GM10847 (cell line): ENCODE data around the gene FHDC1.

Experiments used
- POLR2A ChIP-seq: IDR thresholded peaks from 2 replicates; pipeline ENCODE4 v1.6.1; 2011; ENCODE audit not compliant: insufficient read length; ENCODE audit errors: extremely low read depth

The FHDC1 gene

DNA sequence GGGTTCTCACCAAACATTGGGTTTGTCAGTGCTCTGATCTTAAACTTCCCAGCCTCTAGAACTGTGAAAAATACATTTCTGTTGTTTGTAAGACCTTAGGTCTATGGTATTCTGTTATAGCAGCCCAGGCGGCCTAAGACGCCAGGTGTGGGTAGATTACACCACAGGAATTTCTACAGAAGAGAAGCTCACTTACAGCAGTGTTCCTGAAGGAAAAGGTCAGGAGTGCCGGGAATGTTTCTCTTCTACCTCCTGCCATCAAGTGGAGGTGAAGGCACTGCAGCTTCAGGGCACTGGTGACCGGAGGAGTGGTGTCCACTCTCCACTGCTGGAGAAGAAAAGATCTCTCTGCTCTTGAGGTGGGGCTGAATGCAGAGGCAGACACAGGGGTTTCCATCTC is 45.7 kb downstream of the FHDC1 start:
- no peak for TF ChIP-seq POLR2A

- no peak for TF ChIP-seq POLR2A
These were observed 47.1 kb downstream of the FHDC1 start for GRCh38 chr4:152983221-152983620.

GRCh38 chr4:152983774-152984411 is 47.8 kb downstream of the FHDC1 start:
- TF ChIP-seq POLR2A = no peak

DNA sequence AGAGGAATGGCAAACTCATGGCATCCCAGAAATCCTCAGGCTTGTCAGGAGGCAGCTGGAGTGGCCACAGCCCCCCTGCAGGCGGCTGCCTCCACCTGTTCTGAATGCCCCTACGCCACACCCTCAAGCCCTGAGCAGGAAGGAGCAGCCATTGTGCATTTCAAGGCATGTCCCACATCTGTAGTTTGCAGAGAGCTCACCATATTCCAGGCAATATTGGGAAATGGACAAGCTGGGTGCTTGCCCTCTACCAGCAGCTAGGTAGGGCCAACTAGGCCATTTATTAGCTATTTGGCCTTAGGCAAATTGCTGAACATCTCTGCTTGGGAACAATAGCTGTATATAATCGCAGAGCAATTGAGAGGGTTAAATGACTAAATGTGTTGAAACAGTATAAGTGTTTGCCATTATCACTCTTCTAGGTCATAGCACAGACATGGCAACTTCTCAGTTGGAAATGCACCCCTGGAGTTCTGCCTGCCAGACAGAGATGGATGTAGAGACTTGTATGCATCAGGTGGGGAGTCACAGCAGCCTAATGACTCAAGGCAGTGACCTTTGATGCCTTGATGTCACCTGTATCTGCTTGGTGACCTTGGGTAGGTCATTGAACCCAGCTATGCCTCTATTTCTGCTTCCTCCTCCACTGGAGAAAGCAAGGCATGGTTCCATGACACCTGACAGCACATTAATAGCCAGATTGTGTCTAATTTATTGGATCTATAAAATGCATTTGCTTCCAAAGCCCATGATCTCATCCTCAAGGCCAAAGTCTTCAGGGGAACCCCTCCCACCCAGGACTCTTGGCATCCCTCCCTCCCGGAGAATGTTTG is 52.8 kb downstream of the FHDC1 start:
- TF ChIP-seq POLR2A = no peak

- no peak for TF ChIP-seq POLR2A
These were observed 53.4 kb downstream of the FHDC1 start for GRCh38 chr4:152989554-152989970.

GRCh38 chr4:152990471-152991131 is 54.5 kb downstream of the FHDC1 start:
- no peak for TF ChIP-seq POLR2A

DNA sequence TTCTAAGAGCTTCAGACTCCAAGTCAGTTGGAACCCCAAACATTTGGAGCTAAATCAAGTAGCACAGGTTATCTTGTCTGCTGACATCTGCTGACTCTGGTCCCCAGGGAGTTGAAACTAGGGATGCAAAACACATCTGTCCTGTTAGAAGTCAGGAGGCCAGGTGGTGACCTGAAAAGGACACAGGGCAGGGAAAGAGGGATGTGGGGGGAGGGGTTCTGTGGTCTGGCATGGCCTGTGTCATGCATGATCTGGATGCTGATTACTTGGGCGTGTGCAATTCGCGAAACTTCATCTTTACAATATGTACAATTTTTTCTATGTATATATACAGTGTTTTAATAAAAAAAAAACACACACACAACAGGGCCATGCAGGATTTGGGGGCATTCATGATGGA is 55.3 kb downstream of the FHDC1 start:
- TF ChIP-seq POLR2A = no peak

- no peak for TF ChIP-seq POLR2A
These were observed 55.9 kb downstream of the FHDC1 start for GRCh38 chr4:152992027-152992426.

GRCh38 chr4:152992466-152992865 is 56.3 kb downstream of the FHDC1 start:
- no peak for TF ChIP-seq POLR2A

DNA sequence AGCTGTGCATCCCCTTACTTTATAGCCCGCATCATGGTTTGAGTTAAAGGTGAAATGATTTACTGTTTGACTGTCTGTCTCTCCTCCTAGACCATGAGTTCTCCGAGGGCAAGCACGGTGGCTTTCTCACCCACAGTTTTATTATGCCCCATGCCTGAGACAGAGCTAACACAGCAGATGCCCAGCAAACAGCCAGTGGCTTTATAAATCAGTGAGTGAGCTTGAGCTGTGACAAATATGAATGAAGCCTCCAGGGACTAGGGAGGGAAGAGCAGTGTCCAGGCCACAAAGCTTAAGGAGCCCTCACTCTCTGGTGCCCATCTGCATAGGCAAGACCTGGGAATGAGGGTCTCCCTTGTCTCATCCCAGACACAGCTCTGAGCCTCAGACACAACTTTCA is 57.9 kb downstream of the FHDC1 start:
- TF ChIP-seq POLR2A = no peak

DNA sequence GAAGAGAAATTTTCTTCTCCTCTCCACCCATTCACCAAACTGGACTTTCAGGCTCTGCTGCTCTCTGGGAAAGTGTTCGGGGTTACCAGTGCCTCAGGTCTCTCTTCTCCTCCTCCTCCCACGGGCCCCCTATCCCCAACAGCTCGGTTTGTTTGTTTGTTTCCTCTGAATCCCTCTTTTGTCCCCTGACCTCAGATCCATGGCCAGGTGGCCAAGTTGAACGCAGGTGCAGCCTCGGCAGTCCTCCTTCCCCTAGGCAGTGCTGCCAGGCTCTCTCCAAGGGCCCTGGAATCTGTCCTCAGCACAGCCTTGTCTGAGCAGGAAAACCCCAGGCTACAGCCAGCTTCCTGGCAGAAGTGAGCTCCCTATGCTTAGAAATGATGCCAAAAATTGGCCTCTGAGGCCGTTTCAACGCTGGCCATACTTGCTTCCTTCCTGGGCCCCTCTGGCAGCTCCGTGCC is 60.0 kb downstream of the FHDC1 start:
- TF ChIP-seq POLR2A = no peak

DNA sequence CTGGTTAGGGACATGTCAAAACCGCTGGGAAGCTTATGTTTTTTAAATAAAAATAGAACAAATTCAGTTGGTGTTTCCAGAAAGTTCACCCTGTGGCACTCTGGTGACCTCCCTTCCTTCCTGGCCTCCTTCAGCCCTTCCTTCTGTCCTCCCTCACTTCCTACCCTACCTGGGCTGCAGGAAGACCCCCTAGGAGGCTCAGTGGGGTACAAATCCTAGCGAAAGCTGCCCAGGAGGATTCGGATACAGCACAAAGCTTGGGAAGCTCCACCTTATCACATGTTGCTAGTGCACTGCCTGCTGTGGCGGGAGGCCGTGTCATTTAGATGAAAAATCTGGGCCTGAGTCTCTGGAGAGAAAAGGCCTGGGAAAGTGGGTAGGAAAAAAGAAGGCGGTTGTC is 60.5 kb downstream of the FHDC1 start:
- no peak for TF ChIP-seq POLR2A

GRCh38 chr4:152997288-152997687 is 61.2 kb downstream of the FHDC1 start:
- no peak for TF ChIP-seq POLR2A

DNA sequence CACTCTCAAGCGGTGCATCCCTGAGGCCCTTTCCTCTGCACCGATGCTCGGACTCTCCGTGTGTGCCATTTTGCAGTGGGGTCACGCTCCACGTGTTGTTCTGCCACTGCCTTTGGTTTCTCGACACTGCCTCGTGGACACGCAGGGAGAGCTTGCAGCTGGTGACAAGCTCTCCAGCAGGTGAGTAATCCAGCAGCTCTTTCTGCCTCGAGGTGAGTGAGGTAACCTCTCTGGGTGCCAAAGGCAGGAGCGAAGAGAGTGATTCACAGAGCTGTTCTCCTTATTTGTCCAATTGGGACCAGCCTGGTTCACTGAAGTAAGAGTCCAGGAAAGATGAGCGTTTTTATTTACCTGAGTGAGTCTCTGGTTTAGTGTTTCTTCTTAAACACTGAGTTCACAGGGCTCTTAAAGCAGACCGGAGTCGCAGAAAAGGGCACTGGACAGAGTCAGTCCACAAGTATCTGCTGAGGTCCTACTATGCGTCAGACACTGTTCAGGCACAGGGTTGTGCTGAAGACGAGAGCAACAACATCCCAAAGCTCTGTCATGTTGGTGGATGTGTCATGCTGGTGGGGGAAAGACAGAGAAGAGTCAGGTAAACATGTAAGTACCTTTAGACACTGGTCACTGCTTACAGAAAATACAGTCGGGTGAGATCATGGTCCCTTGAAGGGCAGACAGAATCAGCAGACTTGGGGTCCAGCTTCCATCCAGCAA is 61.8 kb downstream of the FHDC1 start:
- no peak for TF ChIP-seq POLR2A

- TF ChIP-seq POLR2A = no peak
These were observed 62.7 kb downstream of the FHDC1 start for GRCh38 chr4:152998861-152999260.
